Hematopoietic multipotent progenitor cell treated with erythropoietin and hydrocortisone succinate and interleukin-3 and kit ligand, for 4 days (in vitro differentiated cells): ENCODE measurements around the gene PNPLA5.
"Not testable (repeated sequence)": the region's sequence is repeated elsewhere in the genome, so short reads cannot be mapped to it uniquely, and the experiment has no call there.

Experiments
- DNase-seq: peaks from one replicate; pipeline ENCODE4 v3.0.0-alpha.2; 2015

PNPLA5 gene

DNA sequence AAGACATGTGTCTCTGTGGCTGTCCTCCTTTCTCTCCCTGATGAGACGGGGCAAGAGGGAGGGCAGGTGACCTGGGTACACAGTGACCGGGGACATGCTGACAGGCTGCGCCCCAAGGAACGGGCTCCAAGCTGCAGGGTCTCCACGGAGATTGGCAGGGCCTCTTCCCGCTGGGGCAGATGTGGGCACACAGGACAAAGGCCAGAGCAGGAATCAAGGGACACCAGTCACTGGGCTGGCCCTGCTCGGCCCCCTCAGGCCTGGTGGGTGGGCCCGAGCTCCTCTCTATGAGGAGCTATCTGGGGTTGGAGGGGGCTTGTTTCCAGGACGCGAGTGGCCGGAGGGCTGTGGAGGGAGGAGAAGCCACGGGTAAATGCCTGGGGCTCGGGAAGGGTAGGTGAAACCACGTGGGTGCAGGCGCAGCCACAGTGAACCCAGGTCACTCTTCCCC, 11.2 kb downstream of the PNPLA5 start:
- no peak for DNase-seq

GRCh38 chr22:43879901-43880540, 11.8 kb downstream of the PNPLA5 start:
- no peak for DNase-seq

DNA sequence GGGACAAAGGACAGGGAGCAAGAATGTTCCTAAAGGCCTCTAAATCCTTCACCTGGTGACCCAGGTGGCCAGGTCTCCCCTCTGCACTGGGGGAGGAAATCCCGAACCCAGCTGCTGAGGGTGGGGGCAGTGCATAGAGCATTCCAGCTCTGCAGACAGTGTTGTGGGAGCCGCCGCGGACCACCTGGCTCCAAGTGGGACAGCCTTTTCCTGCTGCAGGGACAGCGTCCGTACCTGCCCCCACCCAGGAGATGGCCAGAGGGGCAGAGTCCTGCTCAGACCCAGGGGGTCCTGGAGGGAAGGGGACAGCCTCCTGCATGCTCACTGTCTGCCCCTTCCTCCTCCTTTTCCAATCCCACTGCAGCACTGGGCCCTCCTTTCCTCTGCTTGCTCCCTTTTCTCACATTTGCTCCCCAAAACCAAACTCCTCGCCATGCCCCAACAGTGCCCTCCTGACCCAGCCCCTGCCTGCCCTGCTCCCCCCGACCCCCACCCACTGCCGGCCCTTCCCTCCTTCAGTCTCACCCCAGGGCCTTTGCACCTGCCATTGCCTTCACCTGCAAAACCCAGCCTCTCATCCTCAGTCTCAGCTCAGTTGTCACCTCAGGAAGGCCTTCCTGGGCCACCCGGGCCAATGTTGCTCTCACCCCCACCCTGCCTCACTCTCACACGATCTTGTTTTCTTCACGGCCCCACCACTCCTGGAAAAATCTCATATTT, 12.8 kb downstream of the PNPLA5 start:
- DNase-seq, result no peak

DNA sequence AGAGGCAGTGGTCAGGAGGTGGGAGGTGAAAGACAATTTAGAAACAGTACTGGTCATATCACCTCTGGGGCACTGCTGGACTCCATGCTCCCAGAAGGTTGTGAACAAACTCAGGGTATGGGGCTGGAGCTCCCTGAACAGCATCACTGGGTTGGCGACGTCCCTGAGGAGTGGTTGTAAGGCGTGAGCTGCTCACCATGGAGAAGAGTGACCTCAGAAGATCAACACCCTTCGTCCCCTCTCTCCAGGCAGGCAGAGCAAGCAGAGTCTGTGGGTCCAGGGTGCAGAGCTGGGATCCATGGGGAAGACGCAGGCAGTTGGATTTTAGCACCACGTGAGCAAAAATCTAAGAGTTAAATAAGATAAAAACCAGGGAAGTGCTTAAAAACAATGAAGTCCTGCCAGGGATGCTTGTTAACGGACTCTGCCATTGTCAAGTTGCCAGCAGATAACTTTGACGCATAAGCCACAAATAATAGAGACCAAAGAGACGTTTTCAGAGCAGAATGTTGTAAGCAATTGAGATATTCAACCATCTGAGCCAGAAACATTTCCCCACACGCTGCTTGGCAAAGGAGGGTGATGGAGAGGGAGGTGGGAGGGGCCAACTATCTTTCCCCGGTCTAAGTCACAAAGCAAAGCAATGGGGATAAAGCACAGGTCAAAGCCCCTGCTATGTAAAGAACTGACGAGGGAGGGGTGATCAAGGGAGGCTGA, 13.6 kb downstream of the PNPLA5 start:
- no peak for DNase-seq

DNA sequence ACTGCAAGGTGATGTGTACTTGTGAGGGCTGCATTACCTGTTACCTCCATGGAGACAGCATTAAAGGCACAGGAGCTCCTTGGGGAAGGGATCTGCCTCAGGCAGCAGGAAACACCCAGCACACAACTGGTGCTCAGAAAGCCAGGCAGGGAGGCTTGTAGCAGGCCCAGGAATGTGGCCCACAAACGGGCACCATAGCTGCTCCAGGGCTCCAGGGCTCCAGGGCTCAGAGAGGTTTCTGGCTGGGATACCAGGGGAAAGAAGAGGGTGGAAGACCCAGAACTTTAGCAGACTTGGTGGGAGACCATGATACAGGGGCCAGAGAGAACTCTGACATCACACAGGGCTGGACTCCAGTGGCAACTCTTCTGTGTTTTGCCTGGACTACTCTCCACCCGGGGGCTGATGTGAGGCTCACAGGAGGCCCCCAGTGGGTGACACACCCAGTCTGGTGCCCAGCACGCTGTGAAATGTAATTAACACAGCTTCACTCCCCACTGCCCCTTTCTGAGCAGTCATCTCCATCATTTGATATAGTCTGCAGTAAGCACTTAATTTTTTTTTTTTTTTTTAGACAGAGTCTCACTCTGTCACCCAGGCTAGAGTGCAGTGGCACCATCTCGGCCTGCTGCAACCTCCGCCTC, 14.8 kb downstream of the PNPLA5 start:
- DNase-seq, result no peak

GRCh38 chr22:43869799-43870198, 22.0 kb downstream of the PNPLA5 start:
- DNase-seq, result no peak

DNA sequence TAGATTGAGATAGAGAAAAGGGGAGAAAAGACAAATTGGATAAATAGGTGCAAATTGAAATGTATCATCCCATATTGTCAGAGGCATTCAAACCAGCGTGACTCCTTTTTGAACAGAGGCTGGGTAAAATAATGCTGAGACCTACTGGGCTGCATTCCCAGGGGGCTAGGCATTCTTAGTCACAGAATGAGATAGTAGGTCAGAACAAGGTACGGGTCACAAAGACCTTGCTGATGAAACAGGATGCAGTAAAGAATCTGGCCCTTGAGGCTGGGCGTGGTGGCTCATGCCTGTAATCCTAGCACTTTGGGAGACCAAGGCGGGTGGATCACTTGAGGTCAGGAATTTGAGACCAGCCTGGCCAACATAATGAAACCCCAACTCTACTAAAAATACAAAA, 22.8 kb downstream of the PNPLA5 start:
- DNase-seq, result not testable (repeated sequence)

- peak; percentile 68 for DNase-seq
Measured at GRCh38 chr22:43867839-43868635, 23.8 kb downstream of the PNPLA5 start.

DNA sequence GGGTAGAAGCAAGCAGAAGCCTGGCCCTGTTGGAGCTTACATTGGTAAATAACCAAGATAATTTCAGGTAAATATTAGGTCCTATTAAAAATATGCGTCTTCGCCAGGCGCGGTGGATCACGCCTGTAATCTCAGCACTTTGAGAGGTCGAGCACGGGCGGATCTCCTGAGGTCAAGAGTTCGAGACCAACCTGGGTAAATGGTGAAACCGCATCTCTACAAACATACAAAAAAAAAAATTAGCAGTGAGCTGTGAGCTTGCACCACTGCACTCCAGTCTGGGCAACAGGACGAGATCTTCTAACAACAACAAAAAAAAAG, 29.0 kb downstream of the PNPLA5 start:
- DNase-seq, result no peak

DNA sequence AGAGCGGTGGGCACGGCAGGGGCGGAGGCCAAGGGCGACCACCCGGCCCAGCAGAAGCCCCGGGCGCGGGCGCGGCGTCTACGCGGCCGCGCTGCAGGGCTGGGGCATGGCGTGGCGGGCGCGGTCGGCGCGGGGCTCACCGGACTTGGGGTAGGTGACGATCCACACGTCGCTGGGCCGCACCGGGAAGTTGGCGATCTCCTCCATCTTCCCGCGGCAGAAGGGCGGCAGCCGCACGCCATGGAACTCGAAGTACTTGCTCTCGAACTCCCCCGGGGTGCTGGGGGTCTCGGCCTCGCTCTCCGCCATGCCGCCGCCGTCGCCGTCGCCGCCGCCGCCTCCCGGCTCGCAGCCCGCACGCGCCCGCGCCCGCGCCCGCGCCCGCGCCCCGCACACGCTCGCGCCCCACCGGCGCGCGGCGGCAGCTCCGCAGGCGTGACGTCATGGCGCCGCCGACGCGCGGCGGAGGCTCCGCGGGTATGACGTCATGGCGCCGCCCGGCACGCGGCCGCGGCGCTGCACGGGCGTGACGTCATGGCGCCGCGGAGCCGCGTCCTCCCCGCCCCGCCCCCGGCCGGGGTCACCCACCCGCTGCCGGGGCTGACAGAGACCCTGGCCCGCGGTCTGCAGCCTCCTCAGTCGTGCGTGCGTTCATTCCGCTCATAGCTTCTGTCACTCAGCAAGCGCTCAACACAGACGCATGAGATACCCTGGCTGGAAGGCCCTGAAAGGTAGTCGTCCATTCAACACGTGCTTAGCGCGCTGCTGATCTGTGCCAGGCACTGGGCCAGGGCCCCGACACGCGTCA, 29.5 kb downstream of the PNPLA5 start, which contains the start of gene SULT4A1:
TSS of gene SULT4A1 (minus strand) at position 440 of the 808 bp plus-strand sequence. CDS start at position 309, 131 bp downstream.
- peak; percentile 50 for DNase-seq

- DNase-seq, result no peak
Measured at GRCh38 chr22:43861529-43861928, 30.3 kb downstream of the PNPLA5 start.

DNA sequence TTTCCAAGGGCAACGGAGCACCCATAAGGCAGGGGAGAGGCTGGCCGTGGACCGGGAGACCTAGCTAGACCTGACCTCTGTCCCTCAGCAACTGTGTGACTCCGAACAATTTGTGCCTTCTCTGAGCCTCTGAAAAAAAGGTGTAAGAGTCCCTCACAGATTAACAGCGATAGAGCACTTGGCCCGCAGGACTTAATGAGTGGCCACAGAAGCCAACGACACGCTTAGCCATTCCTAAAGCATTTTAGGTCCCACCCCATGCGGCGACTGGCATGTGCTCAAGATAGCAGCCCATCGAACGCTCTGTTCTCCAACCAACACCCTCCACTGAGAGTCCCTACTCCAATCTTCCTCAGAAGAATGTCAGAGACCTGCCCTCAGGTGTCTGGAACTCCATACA, 31.0 kb downstream of the PNPLA5 start:
- no peak for DNase-seq

DNA sequence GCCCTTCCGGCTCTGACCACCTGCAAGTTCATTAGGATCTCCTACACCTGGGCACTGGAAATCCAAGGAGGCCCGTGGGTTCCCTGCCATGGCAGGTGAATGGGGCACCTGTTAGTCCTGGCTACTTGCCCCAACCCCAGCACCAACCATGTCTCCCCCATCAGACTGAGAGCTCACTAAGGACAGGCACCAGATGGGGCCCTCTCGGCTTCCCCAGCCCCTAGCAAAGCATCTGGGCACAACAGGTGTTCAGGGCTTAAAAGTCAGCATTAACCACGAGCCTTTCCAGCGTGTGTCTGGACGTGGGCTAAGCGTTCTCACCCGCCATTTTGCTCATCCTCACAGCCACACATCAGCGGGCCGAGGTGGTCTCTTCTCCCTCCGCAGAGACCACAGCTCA, 31.7 kb downstream of the PNPLA5 start:
- no peak for DNase-seq

DNA sequence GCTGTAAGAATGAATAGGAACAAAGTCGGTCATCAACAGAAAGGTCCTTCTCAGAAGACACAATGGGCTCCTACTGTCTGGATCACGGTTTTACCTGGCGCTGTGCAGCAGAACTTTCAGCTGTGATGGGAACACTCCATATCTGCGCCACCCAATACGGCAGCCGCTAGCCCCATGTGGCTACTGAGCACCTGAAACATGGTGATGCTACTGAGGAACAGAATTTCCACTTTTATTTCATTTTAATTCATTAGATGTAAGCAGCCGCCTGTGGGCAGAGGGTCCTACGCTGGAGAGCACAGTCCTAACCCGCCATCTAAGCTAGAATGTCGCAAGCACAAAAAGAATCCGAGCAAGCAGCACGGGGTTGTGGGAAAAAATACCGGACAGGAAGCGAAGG, 32.2 kb downstream of the PNPLA5 start:
- no peak for DNase-seq

DNA sequence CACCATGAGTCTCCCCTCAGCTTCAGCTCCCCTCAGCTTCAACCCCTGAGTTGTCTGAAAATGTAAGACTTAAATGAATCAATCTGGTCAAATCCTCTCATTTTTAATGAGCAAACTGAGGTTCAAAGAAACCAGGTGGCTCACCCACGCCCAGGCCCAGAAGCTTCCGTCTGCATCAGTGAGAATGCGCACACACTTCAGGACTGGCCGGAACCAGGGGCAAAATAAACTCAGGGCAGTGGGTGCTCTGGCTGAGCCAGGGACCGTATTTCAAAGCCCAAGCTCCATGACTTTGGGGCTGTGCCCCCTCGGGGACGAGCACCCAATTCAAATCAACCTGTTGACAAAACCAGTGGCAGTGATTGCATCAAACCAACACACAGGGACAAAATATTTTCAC, 32.6 kb downstream of the PNPLA5 start:
- no peak for DNase-seq

DNA sequence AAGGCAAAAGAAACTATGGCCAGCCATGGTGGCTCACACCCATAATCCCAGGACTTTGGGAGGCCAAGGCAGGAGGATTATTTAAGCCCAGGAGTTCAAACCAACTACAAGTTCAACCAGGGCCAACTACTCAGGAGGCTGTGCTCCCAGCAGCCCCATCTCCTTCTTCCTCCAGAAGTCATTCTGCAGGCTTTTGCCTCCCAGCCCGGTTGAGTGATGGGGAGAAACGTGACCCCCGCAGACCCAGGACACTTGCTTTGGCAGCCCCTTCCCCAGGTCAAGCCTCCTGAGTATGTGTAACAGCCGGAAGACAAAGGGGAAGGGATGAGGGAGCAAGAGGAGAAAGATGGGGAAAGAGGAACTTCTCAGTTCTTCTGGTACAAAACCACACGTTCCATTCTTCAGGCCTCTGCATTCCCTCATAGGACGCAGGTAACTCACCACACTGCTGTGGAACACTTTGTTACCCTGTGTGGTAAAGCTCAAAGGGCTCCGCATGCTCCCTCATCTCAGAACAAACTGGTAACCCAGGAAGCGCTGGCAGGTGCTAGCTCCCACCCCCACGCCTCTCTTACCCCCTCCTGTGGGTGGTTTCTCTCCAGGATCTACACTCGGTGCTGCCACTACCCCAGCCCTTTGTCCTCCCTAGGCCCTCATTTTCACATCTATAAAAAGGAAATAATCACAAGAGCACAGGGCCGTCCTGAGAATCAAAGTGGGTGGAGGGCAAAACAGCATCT, 33.5 kb downstream of the PNPLA5 start:
- no peak for DNase-seq

DNA sequence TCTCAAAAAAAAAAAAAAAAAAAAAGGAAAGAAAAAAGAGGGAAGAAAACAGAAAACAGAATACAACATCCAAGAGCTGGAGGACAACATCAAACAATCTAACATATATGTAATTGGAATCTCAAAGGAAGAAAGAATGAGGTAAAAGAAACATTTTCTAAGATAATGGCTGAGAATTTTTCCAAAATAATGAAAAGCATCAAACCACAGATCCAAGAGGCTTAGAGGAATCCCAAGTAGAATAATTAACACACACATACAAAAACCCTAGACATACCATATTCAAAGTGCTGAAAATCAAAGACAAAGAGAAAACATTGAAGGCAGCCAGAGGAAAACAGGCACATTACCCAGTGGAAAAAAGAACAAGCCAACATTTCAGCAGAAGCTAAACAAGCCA, 34.4 kb downstream of the PNPLA5 start:
- DNase-seq, result no peak

DNA sequence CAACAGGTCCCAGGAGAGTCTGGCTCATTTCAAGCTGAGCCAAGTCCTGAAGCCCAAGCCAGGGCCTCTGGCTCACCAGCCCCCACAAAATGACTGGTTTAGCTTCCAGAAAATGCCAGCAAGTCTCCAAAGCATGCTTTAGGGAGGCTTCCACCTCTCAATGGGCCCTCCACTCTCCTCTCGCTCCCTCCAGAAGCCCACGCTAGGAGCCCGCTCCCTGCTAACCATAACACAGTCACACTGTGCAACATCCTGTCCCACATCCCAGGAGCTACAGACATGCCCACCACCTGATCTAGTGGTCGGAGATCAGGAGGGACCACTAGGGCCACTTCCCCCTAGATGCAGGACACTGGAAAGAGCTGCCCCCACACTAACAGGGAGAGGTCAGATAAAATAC, 36.4 kb downstream of the PNPLA5 start:
- DNase-seq, result no peak

GRCh38 chr22:43854786-43855271, 37.0 kb downstream of the PNPLA5 start:
- DNase-seq, result no peak

DNA sequence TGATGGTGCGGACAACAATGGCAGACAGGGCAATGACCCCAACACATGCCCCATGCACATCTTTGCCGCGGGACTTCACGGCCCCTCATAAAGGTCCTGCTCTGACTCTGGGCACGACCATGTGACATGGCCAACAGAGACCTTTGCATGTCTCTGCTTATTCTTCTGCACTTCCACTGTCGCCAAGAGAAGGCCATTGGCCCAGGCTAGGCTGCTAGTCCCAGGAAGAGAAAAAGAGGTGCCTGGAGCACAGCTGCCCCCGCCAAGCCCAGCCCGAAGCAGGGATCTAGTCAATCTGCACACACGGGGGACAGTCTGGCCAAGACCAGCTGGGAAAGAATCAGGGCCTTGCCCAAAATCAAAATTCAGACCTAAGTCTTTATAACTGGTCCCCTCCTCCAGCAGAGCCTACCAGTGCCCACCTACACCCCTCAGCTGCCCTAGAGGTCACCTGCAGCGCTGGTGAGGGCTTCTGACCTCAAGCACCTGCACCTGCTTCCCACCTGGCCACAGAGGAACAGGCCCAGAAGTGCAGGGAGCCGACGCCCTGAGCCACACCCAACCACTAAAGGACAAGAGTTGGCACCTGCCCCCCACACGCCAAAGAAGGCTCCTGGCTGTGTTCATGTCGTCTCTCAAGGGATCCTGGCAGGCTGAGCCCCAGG, 37.6 kb downstream of the PNPLA5 start:
- DNase-seq, result no peak
